GM21529 (cell line): ENCODE measurements around the gene CDH19.

Source experiments
- ATAC-seq: cut with Tn5 transposase; IDR thresholded peaks from one replicate; pipeline ENCODE4 v1.9.1; 2021; ENCODE audit not compliant: unreplicated experiment

Gene CDH19

GRCh38 chr18:66571845-66572244 lies 32.0 kb downstream of the CDH19 start:
- ATAC-seq = no peak

GRCh38 chr18:66566616-66567015 lies 37.3 kb downstream of the CDH19 start:
- ATAC-seq = no peak

DNA sequence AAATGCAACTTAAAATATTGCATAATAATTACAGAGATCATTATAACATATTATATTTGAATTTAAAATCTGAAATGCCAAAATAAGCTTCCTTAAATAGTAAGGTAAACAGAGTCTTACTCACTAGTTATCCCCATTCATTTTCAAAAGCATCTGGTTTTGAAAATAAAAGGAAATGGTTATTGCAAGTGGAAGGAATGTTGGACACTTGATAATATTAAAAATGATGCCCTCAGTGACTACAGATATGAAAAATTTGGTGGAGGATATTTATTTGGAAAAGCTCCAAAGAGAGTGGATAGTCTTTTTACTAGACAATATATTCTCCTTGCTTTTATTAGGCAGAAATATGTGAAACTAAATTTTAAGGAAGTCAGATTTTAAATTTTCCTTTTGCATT lies 39.7 kb downstream of the CDH19 start:
- no peak for ATAC-seq

DNA sequence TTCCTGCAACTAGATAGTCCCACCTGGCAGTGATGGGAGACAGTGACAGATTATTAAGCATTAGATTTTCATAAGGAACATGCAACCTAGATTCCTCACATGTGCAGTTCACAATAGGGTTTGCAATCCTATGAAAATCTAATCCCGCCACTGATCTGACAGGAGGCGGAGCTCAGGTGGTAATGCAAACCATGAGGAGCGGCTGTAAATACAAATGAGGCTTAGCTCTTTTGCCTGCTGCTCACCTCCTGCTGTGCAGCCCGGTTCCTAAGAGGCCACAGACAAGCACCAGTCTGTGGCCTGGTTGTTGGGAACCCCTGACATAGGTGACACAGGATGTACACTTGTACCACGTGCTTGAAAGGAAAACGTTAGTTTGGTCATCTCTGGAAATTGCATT lies 41.6 kb downstream of the CDH19 start:
- no peak for ATAC-seq

DNA sequence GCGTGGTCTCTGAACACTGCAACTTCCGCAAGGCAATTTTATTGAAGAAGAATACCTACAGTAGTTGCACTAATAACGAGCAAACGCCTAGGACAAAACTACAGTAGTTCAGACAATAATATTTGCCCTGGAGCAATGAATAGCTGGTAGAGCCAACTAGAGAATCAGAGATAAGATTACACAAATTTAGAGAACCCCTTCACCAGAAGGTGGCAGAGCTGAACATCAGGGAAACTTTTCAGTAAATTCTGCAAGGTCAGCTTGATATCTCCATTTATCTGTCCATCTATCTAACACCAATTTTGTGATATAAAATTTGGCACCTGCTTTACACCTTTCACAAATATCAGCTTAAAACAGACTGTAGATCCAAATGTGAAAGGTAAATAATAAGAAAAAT lies 43.8 kb downstream of the CDH19 start:
- no peak for ATAC-seq

DNA sequence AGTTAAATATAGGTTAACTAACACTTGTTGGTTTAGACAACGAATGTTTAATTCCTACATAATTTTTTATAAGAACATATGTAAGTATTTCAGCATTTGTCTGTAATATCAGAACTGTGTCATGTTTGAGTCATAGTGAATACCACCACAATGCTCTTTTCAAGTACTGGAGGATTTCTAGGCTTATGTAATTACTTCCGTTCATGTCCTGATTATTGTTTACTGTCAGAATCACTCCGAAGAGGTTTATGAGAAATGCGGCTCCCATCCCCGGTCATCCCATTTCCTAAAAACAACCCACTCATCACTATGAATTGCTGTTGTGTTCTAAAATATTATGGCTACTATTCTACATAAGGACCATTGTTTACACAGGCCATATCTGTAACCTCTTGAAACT lies 45.1 kb downstream of the CDH19 start:
- no peak for ATAC-seq

DNA sequence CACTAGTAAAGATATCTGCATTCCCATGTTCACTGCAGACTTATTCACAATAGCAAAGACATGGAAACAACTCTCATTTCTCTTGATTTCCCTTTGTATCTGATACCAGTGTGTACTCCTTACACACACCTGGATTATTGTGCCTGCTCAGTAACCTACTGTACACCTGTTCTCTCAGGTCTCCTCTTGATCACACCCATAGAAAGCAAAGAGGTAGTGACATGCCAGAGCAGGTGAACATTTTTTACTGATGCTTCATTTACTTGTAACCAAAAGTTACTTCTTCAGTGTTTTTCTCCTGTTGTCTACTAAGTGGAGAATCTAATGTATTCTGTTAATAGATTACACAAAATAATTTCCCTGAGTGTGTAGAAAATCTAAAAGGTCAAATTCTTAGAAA lies 46.8 kb downstream of the CDH19 start:
- ATAC-seq = no peak

GRCh38 chr18:66555585-66555984 lies 48.3 kb downstream of the CDH19 start:
- no peak for ATAC-seq

GRCh38 chr18:66553824-66554223 lies 50.1 kb downstream of the CDH19 start:
- ATAC-seq = no peak

GRCh38 chr18:66550366-66550765 lies 53.5 kb downstream of the CDH19 start:
- ATAC-seq = no peak

GRCh38 chr18:66548747-66549146 lies 55.1 kb downstream of the CDH19 start:
- no peak for ATAC-seq

GRCh38 chr18:66534110-66534509 lies 69.8 kb downstream of the CDH19 start:
- ATAC-seq = no peak

DNA sequence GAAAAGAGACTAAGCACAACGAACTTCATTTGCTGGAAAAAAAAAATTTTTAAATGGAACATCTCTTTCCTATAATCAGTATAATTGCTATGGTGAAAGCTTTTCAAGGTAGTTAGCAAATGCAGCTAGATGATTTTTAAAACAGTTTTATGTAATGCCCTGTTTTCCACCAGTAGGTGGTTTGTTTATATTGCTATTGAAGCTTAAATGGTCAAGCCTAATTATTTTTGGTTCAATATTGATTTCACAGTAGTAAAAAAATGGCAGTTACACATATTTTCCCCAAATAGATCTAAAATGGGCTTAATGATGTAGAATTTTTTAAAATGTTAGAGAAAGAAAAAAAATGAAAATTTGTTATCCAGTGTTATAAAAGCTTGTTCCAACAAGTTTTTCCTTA lies 70.2 kb downstream of the CDH19 start:
- ATAC-seq = no peak

DNA sequence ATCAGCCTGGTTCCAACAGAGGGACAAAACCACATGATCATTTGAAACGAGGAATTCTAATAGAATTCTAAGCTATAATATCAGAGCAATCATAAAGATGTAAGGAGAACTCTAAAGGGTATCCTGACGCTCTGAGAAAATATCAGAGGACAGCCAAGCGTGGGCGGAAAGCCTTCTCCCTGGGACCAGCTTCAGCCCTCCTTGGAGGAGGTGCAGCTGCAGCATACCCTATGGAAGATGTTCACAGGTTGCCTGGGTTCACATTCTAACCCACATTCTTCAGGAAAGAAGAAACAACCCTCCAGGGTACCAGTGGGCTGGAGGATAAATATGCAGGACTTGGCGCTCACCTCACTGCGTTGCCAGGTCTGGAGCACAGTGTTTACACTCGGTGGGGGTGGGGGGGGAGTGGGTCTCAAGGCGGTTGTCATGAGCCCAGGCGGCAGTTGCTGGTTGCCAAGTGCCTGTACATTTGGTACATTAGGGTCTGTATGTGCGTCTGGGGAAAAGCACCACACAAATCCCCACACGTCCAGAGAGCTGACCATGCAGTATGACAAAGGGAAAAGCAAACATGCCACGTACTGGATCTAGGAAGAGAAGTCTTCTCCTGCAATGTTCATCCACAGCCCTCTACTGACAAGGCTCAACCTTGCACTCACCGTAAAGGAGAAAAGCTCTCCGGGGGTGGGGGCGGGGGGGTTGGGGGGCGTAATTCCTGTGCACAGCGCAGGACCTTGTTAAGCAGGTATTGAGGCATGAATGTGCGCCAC lies 80.5 kb downstream of the CDH19 start:
- ATAC-seq = no peak

DNA sequence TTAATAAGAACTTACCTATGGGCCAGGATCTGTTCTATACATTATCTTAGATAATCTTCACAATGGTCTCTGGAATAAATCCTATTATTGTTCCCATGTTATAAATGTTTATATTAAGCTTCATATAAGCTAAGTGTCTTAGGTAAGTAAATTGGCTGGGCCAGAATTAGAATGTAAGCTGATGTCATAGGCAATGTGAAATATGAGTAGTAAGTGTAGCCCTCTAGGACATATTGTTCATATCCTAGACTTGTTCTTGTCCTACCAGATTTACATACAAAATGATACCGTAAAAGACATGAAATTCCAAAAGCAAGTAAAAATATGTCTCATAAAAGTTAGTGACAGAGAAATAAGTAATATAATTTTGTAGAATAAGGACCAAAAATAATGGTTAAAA lies 89.9 kb downstream of the CDH19 start:
- no peak for ATAC-seq

DNA sequence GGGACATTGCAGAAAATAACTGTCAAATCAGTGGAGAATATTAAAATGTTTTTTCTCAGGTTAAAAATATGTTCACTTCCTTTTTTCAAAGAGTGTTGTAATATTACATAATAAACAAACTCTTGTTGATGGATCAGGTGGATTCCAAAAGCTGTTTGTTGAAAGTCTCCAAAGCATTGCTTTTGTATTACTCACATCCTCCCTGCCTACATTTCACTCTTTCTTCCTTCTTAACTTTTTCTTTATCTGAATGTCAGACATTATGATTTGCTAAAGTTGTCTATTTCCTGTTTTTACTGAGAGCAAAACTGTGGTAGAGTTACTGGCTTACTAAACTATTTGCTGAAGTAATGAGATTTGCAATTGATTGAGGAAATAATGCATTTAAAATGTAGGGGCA lies 92.1 kb downstream of the CDH19 start:
- ATAC-seq = no peak

DNA sequence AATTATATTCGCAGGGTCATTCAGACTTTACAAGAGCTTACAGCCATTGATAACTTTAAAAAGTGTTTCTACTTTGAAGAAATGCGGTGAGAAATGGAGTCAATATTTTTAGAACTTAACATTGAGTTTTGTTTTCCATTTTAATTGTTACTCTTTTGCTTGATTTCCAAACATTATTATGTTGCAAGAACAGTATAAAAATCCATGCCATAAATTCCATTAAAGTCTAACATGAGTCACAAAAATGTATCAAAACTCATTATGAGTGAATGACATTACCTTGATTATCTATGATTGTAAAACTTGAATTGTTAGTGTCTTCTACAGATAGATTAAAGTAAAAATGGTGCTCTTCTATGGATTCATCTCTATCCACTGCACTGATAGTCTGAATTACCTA lies 92.6 kb downstream of the CDH19 start:
- ATAC-seq = no peak

DNA sequence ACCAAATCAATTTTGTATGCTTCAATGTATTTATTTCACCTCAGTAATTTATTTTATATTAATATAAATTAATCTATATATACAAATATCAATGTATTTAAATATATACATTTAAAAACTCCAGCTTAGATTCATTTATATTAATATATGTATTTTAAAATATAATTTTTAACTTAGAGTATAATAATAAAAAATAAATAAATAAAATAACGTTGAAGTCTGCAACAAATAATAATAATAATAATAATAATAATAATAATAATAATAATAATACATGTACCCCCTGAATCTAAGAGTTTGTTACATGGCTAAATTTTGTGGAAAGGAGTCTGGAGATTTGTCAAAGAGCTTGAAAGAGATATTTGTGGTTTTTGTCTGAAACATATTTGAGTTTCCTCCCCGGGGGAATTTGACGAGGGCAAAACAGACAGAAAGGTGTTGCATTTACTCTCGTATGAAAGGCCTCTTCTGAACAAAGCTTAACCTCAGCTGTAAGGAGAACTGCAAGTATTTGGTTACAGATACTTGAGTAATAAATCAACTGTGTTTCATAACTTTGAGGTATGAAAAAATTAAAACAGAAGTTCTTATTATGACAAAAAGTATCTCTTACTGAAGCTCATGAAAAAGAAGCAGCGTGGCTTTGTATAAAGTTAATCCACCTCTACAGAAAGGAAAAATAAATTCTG lies 93.4 kb downstream of the CDH19 start:
- no peak for ATAC-seq

DNA sequence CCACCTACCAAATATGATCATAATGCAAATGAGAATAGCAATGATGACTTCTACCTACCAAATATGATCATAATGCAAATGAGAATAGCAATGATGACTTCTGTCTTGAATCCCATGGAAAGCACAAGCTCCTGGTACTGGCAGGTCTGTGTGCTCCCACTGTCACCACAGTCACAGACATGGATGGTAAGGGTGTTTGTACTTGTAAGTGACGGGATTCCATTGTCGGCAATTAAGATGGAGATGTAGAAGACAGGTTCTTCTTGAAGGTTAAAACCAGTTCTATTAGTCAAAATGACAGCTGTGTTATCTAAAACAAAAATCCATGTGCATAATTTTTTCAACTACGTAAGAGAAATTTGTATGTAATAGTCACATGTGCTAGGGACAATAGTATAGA lies 95.0 kb downstream of the CDH19 start:
- ATAC-seq = no peak

- ATAC-seq = no peak
Observed at GRCh38 chr18:66506178-66506577, 97.7 kb downstream of the CDH19 start.

GRCh38 chr18:66497351-66497750 lies 106.5 kb downstream of the CDH19 start:
- ATAC-seq = no peak

DNA sequence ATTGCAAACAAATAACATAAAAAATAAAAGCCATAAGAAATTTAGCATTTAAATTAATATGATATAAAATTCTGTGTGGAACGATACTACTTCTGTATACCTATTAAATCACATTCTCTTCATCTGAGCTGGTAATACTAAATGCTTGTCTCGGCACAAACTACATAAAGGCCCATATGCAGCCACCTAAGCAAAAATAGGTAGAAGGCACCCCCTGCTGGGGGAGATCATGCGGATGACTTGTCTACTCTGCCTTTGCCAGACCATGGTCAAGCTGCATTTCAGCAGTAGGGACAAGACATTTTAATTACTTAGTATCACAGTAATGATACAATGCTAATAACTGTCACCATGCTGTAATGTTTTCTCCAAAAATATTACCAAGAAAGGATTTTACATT lies 108.0 kb downstream of the CDH19 start:
- peak; percentile 73 for ATAC-seq

DNA sequence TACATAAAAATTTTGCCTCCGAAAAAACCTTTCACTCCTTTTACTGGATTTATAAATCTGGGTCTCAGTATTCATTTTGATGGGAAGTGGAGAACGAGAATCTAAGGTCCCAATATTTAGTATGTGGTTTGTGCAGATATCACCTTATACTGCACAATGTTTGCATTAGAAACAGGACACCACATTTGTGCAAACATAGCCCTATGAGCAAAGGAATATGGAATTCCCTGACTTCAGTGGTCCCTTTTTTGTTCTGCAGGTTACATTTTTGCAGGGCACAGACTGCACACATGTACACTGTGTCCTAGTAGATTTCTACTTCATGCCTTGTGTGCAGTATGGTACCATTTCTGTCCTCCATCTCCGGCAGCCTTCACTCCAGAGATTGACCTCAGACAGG lies 130.0 kb downstream of the CDH19 start:
- ATAC-seq = no peak
